BJ (cell line): ENCODE results near the gene LYST. TPM values are rescaled to one million over a fixed set of nuclear protein-coding genes. Genes with fewer than 3 reads are reported as not detected.

ENCODE experiments used
- CTCF ChIA-PET: fragments of 350-600 bp; formaldehyde crosslinking; extraction: SDS; loops from one replicate; lab custom pipeline; 2021; ENCODE audit warnings: antibody characterized with exemption, inconsistent platforms; lab: Yijun Ruan, JAX
- POLR2A ChIA-PET: fragments of 300-600 bp; sonication (Branson Sonifier 250); formaldehyde crosslinking; extraction: SDS; loops from one replicate; lab custom pipeline; 2021; ENCODE audit warnings: antibody characterized with exemption; lab: Charles Lee
- DNase-seq: peaks from one replicate; pipeline ENCODE4 v3.0.0-alpha.2; 2011; ENCODE audit warnings: low read depth
- H3K27me3 ChIP-seq: 2 replicates; pipeline ENCODE4 v1.6.0; 2011; ENCODE audit warnings: low read length; ENCODE audit not compliant: control insufficient read depth, insufficient read depth
- H3K36me3 ChIP-seq: 2 replicates; pipeline ENCODE4 v1.5.1; 2011; ENCODE audit warnings: low read length; ENCODE audit not compliant: control insufficient read depth, insufficient read depth
- H3K4me3 ChIP-seq: 2 replicates; pipeline ENCODE4 v1.5.1; 2011; ENCODE audit warnings: low read depth, mild to moderate bottlenecking, control low read depth, low read length
- CTCF ChIP-seq: IDR thresholded peaks from 2 replicates; pipeline ENCODE4 v1.5.1; 2011; ENCODE audit warnings: low read depth, mild to moderate bottlenecking, control low read depth, inconsistent platforms, low read length, moderate library complexity; ENCODE audit not compliant: insufficient read depth
- polyA plus RNA-seq: library from polyadenylated mRNA; depleted of rRNA; stranded (reverse); fragments of >200 nt; gene quantifications from 2 replicates; pipeline ENCODE4 v1.2.3, GENCODE V29; 2011

Gene LYST
- polyA plus RNA-seq, 1 experiment = 7.2 TPM

GRCh38 chr1:235734335-235734734 is 132.4 kb downstream of the LYST start:
- Histone ChIP-seq H3K4me3 (no peak overlapping the region), H3K36me3 (no peaks in the 10 kb centered on the region), H3K27me3 (no peaks in the 10 kb centered on the region)
- no peak for TF ChIP-seq CTCF
- ChIA-PET POLR2A (interaction anchor here (0.6 kb wide), 1 partner anchor 9 kb away, joined by 5 read pairs; no protein-coding TSS in a partner anchor), CTCF (no interaction called here)
- DNase-seq = no peak

- no peak for DNase-seq
- ChIA-PET CTCF (no interaction called here), POLR2A (no interaction called here)
- H3K27me3 ChIP-seq = no peaks in the 10 kb centered on the region
- no peak overlapping the region for H3K4me3 ChIP-seq
- H3K36me3 ChIP-seq = peaks cover 1% of the 10 kb centered on the region; the same call in 1 of the 2 replicates
- no peak for TF ChIP-seq CTCF
These were observed 136.7 kb downstream of the LYST start for GRCh38 chr1:235730007-235730406.

GRCh38 chr1:235726557-235726956 is 140.1 kb downstream of the LYST start:
- no peak for DNase-seq
- Histone ChIP-seq H3K36me3 (peaks cover 1% of the 10 kb centered on the region), H3K27me3 (no peaks in the 10 kb centered on the region), H3K4me3 (no peak overlapping the region)
- TF ChIP-seq CTCF = no peak
- POLR2A ChIA-PET = no interaction called here
- CTCF ChIA-PET = interaction anchor here (0.6 kb wide), 1 partner anchor 52 kb away, joined by 3 read pairs; no protein-coding TSS in a partner anchor

- TF ChIP-seq CTCF = no peak
- ChIA-PET CTCF (interaction anchor here (0.6 kb wide), 2 partner anchors 8 to 427 kb away, joined by 3 to 4 read pairs; no protein-coding TSS in a partner anchor), POLR2A (interaction anchor here (0.5 kb wide), 1 partner anchor 9 kb away, joined by 5 read pairs; no protein-coding TSS in a partner anchor)
- peaks cover 1% of the 10 kb centered on the region for H3K36me3 ChIP-seq
- peak; percentile 22 for DNase-seq
- H3K4me3 ChIP-seq = no peak overlapping the region
- no peaks in the 10 kb centered on the region for H3K27me3 ChIP-seq
These were observed 141.3 kb downstream of the LYST start for GRCh38 chr1:235725434-235725833.

- DNase-seq = no peak
- Histone ChIP-seq H3K36me3 (peaks cover 1% of the 10 kb centered on the region), H3K27me3 (no peaks in the 10 kb centered on the region), H3K4me3 (no peak overlapping the region)
- no peak for TF ChIP-seq CTCF
- POLR2A ChIA-PET = interaction anchor here (0.5 kb wide), 1 partner anchor 10 kb away, joined by 5 read pairs; no protein-coding TSS in a partner anchor
- CTCF ChIA-PET = no interaction called here
These were observed 142.0 kb downstream of the LYST start for GRCh38 chr1:235724730-235725129.
